Measurements from ENCODE around the gene UPF1. TPM values are rescaled to one million over a fixed set of nuclear protein-coding genes. Genes with fewer than 3 reads are reported as not detected.
"Not testable (repeated sequence)": the region's sequence is repeated elsewhere in the genome, so short reads cannot be mapped to it uniquely, and the experiment has no call there.

UPF1 gene
- polyA plus RNA-seq, 2 of the 4 experiments (the other 2 are of a cell fraction), result 19.2 to 28.6 TPM

DNA sequence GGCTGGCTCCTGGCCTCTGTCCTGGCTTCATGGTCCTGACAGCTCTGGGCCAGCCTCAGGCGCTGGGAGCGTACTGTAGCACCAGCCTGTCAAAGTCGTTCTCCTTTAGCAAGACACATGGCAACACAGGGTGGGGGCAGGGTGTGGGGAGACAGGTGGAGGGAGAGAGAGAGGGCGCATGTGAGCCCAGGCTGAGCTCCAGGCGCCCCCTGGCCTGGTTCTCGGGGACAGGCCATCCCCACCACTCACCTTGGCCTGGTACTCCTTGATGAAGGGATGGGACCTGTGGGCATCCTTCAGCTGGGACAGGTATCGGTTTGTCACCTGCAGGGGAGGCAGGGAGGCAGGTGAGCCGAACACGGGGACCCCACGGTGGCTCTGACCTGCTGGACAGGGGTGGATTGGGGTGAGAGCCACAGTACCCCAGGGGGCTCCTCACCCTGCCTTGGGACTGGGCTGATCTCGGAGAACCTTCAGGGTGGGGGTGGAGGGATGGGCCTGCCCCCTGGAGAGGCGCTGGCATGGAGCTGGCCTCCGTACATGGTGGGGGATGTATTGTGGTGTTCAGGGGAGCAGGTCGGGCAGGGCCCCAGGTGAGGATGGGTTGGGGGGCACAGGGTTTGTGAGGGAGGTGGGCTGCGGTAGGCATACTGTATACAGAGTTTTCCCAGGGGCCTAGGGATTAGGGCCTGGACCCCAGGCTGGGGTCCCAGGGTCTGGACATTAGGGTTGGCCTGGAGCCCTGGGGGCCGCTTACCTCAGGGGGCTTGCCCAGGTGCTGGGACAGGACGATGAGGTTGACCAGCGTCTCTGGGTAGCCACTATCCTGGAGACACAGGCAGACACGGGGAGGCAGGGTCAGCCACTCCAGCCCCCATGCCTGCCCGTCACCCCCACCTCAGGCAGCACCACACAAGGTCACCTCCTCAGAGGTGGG lies 68.1 kb downstream of the UPF1 start:
- ChIA-PET POLR2A (no interaction called here), CTCF (interaction anchor here (0.6 to 1.9 kb wide), 2 partner anchors 65 to 88 kb away, joined by 4 to 6 read pairs; no protein-coding TSS in a partner anchor)
- Histone ChIP-seq H3K9me3 (no peaks in the 10 kb centered on the region), H3K4me2 (no peak overlapping the region), H3K27ac (no peak overlapping the region), H3K4me3 (no peak overlapping the region), H3K4me1 (peaks cover 4% of the 10 kb centered on the region; the same call in 1 of the 3 replicates)
- TF ChIP-seq, protein P1, sequence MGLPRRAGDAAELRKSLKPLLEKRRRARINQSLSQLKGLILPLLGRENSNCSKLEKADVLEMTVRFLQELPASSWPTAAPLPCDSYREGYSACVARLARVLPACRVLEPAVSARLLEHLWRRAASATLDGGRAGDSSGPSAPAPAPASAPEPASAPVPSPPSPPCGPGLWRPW (IDR thresholded peaks at IDR 0.05), result no peak
- TF ChIP-seq RARB (CRISPR knock-in tag; IDR thresholded peaks at IDR 0.05) (no peak), CHD4 (IDR thresholded peaks at IDR 0.05; ENCODE audit: borderline replicate concordance) (no peak), MAFK (IDR thresholded peaks at IDR 0.05; ENCODE audit: partially characterized antibody) (no peak)
- FAIRE-seq, result no peak
- no peak for DNase-seq (ENCODE audit: low read depth in 1 of 2, low spot score in 1 of 2)
- ATAC-seq, result no peak
- 71% methylated on average over 8 of the region's 20 CpGs for WGBS (ENCODE audit: missing lambda C conversion rate)

DNA sequence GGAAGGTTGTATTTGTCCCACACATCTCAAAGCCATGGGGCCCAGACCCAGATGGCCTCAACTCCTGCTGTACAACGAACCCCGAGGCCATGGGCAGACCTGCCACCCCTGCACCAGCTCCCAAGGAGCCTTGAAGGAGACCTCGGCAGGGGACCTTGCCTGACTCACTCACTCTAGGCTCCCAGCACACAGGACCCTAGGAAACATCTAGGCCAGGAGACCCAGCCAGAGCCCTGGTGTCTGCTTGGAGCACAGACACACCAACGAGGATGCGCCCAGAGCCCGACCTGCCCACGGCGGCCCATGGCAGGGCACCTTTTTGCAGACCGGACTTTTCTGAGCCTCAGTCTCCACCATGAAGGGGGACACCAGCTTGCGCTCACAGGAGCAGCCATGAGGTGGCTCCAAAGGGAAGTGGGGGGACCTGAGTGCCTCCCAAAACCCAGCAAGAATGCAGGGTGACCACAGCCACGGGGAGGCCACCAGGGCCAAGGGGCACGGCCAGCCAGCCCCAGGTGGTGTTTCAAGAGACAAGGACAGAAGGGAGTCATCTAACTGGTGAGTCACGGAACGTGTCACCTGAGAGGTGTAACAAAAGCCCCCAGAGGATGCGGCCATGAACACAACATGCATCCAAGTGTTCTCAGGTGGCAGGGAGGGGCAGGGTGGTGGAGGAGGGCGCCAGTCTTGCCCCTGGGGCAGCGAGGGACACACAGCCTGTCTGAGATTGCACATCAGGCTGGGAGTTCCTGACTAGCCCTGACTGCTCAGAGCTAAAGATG lies 69.1 kb downstream of the UPF1 start:
- TF ChIP-seq HOXB13 (CRISPR knock-in tag; IDR thresholded peaks at IDR 0.05; ENCODE audit: low read depth), result no peak
- no peak for TF ChIP-seq TFCP2L1 (CRISPR knock-in tag; IDR thresholded peaks at IDR 0.05)

GRCh38 chr19:18901491-18901890 lies 69.7 kb downstream of the UPF1 start:
- no peak overlapping the region for H3K4me3 ChIP-seq
- no peak for DNase-seq (ENCODE audit: low read depth in 1 of 2, low spot score in 1 of 2)
- H3K9me3 ChIP-seq, result no peaks in the 10 kb centered on the region
- TF ChIP-seq HDAC2 (IDR thresholded peaks at IDR 0.05), result no peak
- no peaks in the 10 kb centered on the region for H3K4me1 ChIP-seq
- H3K27ac ChIP-seq, result no peak overlapping the region
- CTCF ChIA-PET, result interaction anchor here (0.6 to 0.9 kb wide), 2 partner anchors 14 to 16 kb away, joined by 3 read pairs; no protein-coding TSS in a partner anchor
- FAIRE-seq, result no peak
- 77% methylated on average over 5 of the region's 7 CpGs for WGBS (ENCODE audit: missing lambda C conversion rate)
- no peak overlapping the region for H3K4me2 ChIP-seq
- ATAC-seq, result no peak
- POLR2A ChIA-PET, result no interaction called here

More for the DNA sequence above, 69.1 kb downstream of the UPF1 start:
- DNase-seq (ENCODE audit: low read depth in 1 of 2, low spot score in 1 of 2), result no peak
- ATAC-seq, result no peak
- H3K9me3 ChIP-seq, result no peaks in the 10 kb centered on the region
- no peak for FAIRE-seq
- H3K27ac ChIP-seq, result no peak overlapping the region
- POLR2A ChIA-PET, result no interaction called here
- 90% methylated on average over 9 of the region's 17 CpGs for WGBS (ENCODE audit: missing lambda C conversion rate)
- H3K4me3 ChIP-seq, result no peak overlapping the region
- H3K4me2 ChIP-seq, result no peak overlapping the region
- CTCF ChIA-PET, result interaction anchor here (0.6 to 0.9 kb wide), 2 partner anchors 15 kb away, joined by 3 read pairs; no protein-coding TSS in a partner anchor
- peaks cover 3% of the 10 kb centered on the region; the same call in 1 of the 3 replicates for H3K4me1 ChIP-seq

DNA sequence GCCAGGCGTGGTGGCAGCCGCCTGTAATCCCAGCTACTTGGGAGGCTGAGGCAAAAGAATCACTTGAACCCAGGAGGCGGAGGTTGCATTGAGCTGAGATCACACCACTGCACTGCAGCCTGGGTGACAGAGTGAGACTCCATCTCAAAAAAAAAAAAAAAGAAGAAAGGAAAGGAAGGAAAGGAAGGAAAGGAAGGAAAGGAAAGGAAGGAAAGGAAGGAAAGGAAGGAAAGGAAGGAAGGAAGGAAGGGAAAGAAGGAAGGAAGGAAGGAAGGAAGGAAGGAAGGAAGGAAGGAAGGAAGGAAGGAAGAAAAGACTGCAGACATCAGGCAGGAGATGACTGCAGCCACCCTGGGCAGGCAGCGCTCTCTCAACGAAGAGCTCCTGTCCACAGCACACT lies 70.8 kb downstream of the UPF1 start:
- POLR2A ChIA-PET; H3K27ac ChIP-seq; H3K4me1 ChIP-seq; H3K4me3 ChIP-seq; ATAC-seq; FAIRE-seq; DNase-seq (ENCODE audit: low read depth in 1 of 2, low spot score in 1 of 2); H3K9me3 ChIP-seq; H3K4me2 ChIP-seq: not testable (repeated sequence)
- CTCF ChIA-PET, result interaction anchor here (0.6 kb wide), 1 partner anchor 85 kb away, joined by 4 read pairs; no protein-coding TSS in a partner anchor
- WGBS (ENCODE audit: missing lambda C conversion rate), result 99% methylated on average over 5 of the region's 5 CpGs

DNA sequence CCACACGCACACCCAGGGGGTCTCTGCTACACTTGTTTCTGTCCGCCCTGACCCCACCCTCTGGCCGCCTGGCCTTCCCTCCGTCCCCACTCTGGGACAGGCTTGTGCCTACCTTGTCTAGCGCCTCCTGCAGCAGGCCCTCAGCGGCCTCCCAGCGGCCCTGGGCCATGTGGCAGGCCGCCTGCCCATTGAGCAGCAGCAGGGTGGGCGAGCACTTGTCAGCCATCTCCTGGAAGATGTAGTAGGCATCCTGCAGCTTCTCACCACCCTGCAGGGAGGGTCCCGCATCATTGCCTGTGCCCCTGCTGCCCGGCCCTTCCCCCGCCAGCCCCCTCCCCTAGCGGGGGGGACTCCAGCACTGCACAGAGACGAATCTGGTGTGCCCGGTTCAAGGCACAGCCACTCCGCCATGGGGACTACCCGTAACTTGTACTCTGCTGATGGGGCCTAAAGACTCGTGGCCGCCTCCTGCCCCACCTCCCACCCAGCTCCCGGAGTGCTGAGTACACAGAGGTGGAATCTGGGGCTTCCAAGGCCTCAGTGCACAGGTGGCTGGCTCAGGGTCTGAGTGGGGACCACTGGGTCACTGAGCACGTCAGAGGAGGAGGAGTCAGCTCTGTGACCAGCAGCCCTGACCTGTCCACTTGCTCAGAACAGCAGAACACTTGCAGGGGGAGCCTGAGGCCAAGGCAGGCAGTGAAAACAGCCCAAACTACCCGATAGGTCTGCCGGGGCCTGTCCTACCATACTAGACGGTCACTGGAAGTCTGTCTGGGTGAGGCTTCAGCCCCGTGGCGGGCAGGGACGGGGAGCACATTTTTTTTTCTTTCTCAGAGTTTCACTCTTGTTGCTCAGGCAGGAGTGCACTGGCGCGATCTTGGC lies 71.6 kb downstream of the UPF1 start:
- FAIRE-seq (no peak), ATAC-seq (no peak), DNase-seq (ENCODE audit: low read depth in 1 of 2, low spot score in 1 of 2) (no peak)
- 86% methylated on average over 13 of the region's 29 CpGs for WGBS (ENCODE audit: missing lambda C conversion rate)
- no peaks in the 10 kb centered on the region for H3K9me3 ChIP-seq
- no peak overlapping the region for H3K27ac ChIP-seq
- no peak overlapping the region for H3K4me3 ChIP-seq
- H3K4me1 ChIP-seq, result no peaks in the 10 kb centered on the region
- POLR2A ChIA-PET, result no interaction called here
- no peak for TF ChIP-seq E2F6 (IDR thresholded peaks at IDR 0.05; ENCODE audit: borderline replicate concordance, low read depth)
- TF ChIP-seq NPAS2 (CRISPR knock-in tag; IDR thresholded peaks at IDR 0.05; ENCODE audit: borderline replicate concordance), result no peak
- no peak for TF ChIP-seq EHF (CRISPR knock-in tag; IDR thresholded peaks at IDR 0.05)
- no peak for TF ChIP-seq ESRRA (IDR thresholded peaks at IDR 0.05; ENCODE audit: borderline replicate concordance, low read length)
- TF ChIP-seq HEYL (CRISPR knock-in tag; IDR thresholded peaks at IDR 0.05), result no peak
- TF ChIP-seq, protein P2, sequence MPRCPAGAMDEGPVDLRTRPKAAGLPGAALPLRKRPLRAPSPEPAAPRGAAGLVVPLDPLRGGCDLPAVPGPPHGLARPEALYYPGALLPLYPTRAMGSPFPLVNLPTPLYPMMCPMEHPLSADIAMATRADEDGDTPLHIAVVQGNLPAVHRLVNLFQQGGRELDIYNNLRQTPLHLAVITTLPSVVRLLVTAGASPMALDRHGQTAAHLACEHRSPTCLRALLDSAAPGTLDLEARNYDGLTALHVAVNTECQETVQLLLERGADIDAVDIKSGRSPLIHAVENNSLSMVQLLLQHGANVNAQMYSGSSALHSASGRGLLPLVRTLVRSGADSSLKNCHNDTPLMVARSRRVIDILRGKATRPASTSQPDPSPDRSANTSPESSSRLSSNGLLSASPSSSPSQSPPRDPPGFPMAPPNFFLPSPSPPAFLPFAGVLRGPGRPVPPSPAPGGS (IDR thresholded peaks at IDR 0.05), result no peak
- no peak for TF ChIP-seq NR3C1 (IDR thresholded peaks at IDR 0.05)
- no peak for TF ChIP-seq ZSCAN20 (CRISPR knock-in tag; IDR thresholded peaks at IDR 0.05)
- no peak for TF ChIP-seq POLR2A (IDR thresholded peaks at IDR 0.05; ENCODE audit: low read length)
- no peak for TF ChIP-seq USF2 (IDR thresholded peaks at IDR 0.05)
- CTCF ChIA-PET, result interaction anchor here (0.6 to 1.3 kb wide), 3 partner anchors 9 to 84 kb away, joined by 3 to 6 read pairs (median 4); no protein-coding TSS in a partner anchor
- H3K4me2 ChIP-seq, result no peak overlapping the region

All from A549 (cell line).